Gastroesophageal sphincter (tissue), 4 donors: ENCODE measurements around the gene WDR37. TPM values are rescaled to one million over a fixed set of nuclear protein-coding genes. Genes with fewer than 3 reads are reported as not detected.

Experiments used
- ATAC-seq: fragments of 150-250 bp; one replicate; pipeline ENCODE4 v1.9.1; 2016; ENCODE audit warnings: mild to moderate bottlenecking, moderate library complexity
- H3K27ac ChIP-seq, 4 donors: fragments of 200-600 bp; sonication (generic) in 3 of 4; 1 replicate in 3 of 4; 2 replicates in 1 of 4; pipeline ENCODE4 v1.5.1; 2016 to 2019
- H3K27me3 ChIP-seq: fragments of 200-600 bp; sonication (generic); one replicate; pipeline ENCODE4 v1.5.1; 2019
- H3K36me3 ChIP-seq, 2 donors: fragments of 200-600 bp; sonication (generic); one replicate each; pipeline ENCODE4 v1.5.1; 2019; ENCODE audit warnings: control low read depth in 1 of 2
- H3K4me1 ChIP-seq, 3 donors: fragments of 200-600 bp; sonication (generic); 1 replicate in 2 of 3; 2 replicates in 1 of 3; pipeline ENCODE4 v1.5.1; 2016 to 2019; ENCODE audit warnings: control low read depth in 2 of 3
- H3K4me3 ChIP-seq, 2 donors: fragments of 200-600 bp; sonication (generic); one replicate each; pipeline ENCODE4 v1.5.1; 2019; ENCODE audit warnings: mild to moderate bottlenecking in 1 of 2, moderate library complexity in 1 of 2
- H3K9me3 ChIP-seq, 3 donors: fragments of 200-600 bp; sonication (generic); one replicate each; pipeline ENCODE4 v1.5.1; 2017 to 2019; ENCODE audit warnings: control low read depth in 2 of 3
- CTCF ChIP-seq, 4 experiments: fragments of 200-600 bp in 2 of 4; fragments of 450-650 bp in 2 of 4; sonication (generic) in 1 of 4; IDR thresholded peaks; one replicate each; pipeline ENCODE4 v1.5.1; 2017 to 2019; ENCODE audit warnings: antibody characterized with exemption in 4 of 4, mild to moderate bottlenecking in 2 of 4, moderate library complexity in 2 of 4
- EP300 ChIP-seq: sonication (generic); formaldehyde crosslinking; IDR thresholded peaks from one replicate; pipeline ENCODE4 v1.6.1; 2017; ENCODE audit warnings: antibody characterized with exemption, mild to moderate bottlenecking
- POLR2A ChIP-seq, 2 donors: fragments of 450-650 bp; IDR thresholded peaks; one replicate each; pipeline ENCODE4 v1.6.1; 2017; ENCODE audit warnings: antibody characterized with exemption in 2 of 2, mild to moderate bottlenecking in 2 of 2, moderate library complexity in 1 of 2
- POLR2AphosphoS5 ChIP-seq: sonication (generic); formaldehyde crosslinking; IDR thresholded peaks from one replicate; pipeline ENCODE4 v1.6.1; 2017; ENCODE audit warnings: antibody characterized with exemption
- WGBS, 2 donors: methylation state at CpG; one replicate each; pipeline ENCODE4 v1.1.5; 2018; ENCODE audit warnings: low coverage in 1 of 2; 5-methylcytosine and 5-hydroxymethylcytosine counted together
- total RNA-seq, 4 donors: library from RNA; depleted of rRNA; stranded (reverse); fragments of >200 nt; gene quantifications; one replicate each; pipeline ENCODE4 v1.1.0, GENCODE V29; 2016

The WDR37 gene
- total RNA-seq, 4 donors from 2014 or later: 11.4 to 16.7 (median 13.9) TPM

GRCh38 chr10:1137499-1138163, 81.4 kb downstream of the WDR37 start:
- WGBS, 2 donors: 69 to 73% methylated on average over 5 to 8 of the region's 10 CpGs
- Histone ChIP-seq H3K36me3 (peaks cover 0 to 5% of the 10 kb centered on the region in 2 donors), H3K27ac (no peak overlapping the region), H3K27me3 (no peaks in the 10 kb centered on the region), H3K4me1 (no peaks in the 10 kb centered on the region), H3K4me3 (no peak overlapping the region), H3K9me3 (peaks cover 0 to 15% (median 0%) of the 10 kb centered on the region in 3 donors)
- TF ChIP-seq EP300 (no peak), POLR2A (IDR thresholded peaks at IDR 0.05) (no peak), CTCF (IDR thresholded peaks at IDR 0.05) (no peak), POLR2AphosphoS5 (no peak)
- no peak for ATAC-seq

GRCh38 chr10:1138529-1138928, 82.3 kb downstream of the WDR37 start:
- Histone ChIP-seq H3K36me3 (no peaks in the 10 kb centered on the region), H3K9me3 (peaks cover 0 to 17% (median 0%) of the 10 kb centered on the region in 3 donors), H3K27ac (no peak overlapping the region), H3K27me3 (no peaks in the 10 kb centered on the region), H3K4me1 (no peaks in the 10 kb centered on the region), H3K4me3 (no peak overlapping the region)
- WGBS, 2 donors: 43 to 75% methylated on average over 1 of the region's 1 CpG
- TF ChIP-seq EP300 (no peak), POLR2A (IDR thresholded peaks at IDR 0.05) (no peak), POLR2AphosphoS5 (no peak), CTCF (IDR thresholded peaks at IDR 0.05) (no peak)
- ATAC-seq: no peak

DNA sequence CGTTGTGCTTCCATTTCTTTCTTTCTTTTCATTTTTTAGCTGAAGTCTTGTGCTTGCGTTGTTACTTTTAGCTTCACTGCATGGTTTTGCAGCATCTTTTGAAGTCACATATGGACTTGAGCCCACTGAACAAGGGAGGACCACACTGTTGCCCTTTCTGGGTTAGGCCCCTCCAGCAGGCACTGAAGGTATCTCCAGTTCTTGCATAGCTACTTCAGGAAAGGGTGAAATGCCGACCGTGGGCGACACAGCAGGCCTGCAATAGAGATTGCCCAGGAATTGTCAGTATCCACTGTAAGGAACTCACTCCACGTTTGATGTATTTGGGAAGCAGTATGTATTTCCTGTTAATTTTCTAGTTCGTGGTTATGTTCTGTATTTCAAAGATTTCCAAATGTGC, 85.1 kb downstream of the WDR37 start:
- no peaks in the 10 kb centered on the region for H3K27me3 ChIP-seq
- no peak for TF ChIP-seq EP300
- no peaks in the 10 kb centered on the region for H3K4me1 ChIP-seq
- H3K27ac ChIP-seq: no peak overlapping the region
- ATAC-seq: no peak
- no peak overlapping the region for H3K4me3 ChIP-seq
- 38 to 61% methylated on average over 2 of the region's 7 CpGs for WGBS, 2 donors
- H3K9me3 ChIP-seq: peaks cover 0 to 45% (median 0%) of the 10 kb centered on the region in 3 donors
- H3K36me3 ChIP-seq: no peaks in the 10 kb centered on the region

- H3K4me1 ChIP-seq: no peaks in the 10 kb centered on the region
- no peak overlapping the region for H3K27ac ChIP-seq
- 80 to 92% methylated on average over 1 to 5 of the region's 11 CpGs for WGBS, 2 donors
- H3K4me3 ChIP-seq: no peak overlapping the region
- peaks cover 0 to 49% (median 0%) of the 10 kb centered on the region in 3 donors for H3K9me3 ChIP-seq
- ATAC-seq: no peak
- TF ChIP-seq CTCF (IDR thresholded peaks at IDR 0.05) (no peak), EP300 (no peak), POLR2A (IDR thresholded peaks at IDR 0.05) (no peak), POLR2AphosphoS5 (no peak)
- no peaks in the 10 kb centered on the region for H3K27me3 ChIP-seq
- no peaks in the 10 kb centered on the region for H3K36me3 ChIP-seq
Measured at GRCh38 chr10:1141701-1142100, 85.5 kb downstream of the WDR37 start.

DNA sequence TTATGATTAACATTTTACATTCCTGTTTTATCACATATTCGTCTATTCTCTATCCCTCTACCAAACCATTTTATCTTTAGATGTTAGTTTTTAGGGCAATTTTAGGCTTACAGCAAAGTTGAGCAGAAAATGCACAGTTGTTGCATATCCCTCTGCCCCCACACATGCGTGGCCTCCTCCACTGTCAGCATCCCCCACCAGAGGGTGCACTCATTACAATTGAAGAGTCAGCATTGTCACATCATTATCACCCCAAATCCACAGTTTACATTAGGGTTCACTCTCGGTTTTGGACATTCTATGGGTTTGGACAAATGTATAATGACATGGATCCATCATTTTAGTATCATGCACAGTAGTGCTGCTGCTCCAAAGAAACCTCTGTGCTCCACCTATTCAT, 86.4 kb downstream of the WDR37 start:
- Histone ChIP-seq H3K4me3 (no peak overlapping the region), H3K4me1 (no peaks in the 10 kb centered on the region), H3K9me3 (peaks cover 0 to 57% (median 0%) of the 10 kb centered on the region in 3 donors), H3K27me3 (no peaks in the 10 kb centered on the region), H3K27ac (no peak overlapping the region), H3K36me3 (no peaks in the 10 kb centered on the region)
- TF ChIP-seq CTCF (IDR thresholded peaks at IDR 0.05) (no peak), EP300 (no peak), POLR2A (IDR thresholded peaks at IDR 0.05) (no peak), POLR2AphosphoS5 (no peak)
- WGBS, 2 donors: 49 to 55% methylated on average over 3 of the region's 3 CpGs
- no peak for ATAC-seq
